ENCODE data around the gene TFCP2.
A peak's percentile ranks its signal among the peaks of the same experiment; 100 is the strongest.
"Not testable (repeated sequence)": the region's sequence is repeated elsewhere in the genome, so short reads cannot be mapped to it uniquely, and the experiment has no call there.

TFCP2 gene

DNA sequence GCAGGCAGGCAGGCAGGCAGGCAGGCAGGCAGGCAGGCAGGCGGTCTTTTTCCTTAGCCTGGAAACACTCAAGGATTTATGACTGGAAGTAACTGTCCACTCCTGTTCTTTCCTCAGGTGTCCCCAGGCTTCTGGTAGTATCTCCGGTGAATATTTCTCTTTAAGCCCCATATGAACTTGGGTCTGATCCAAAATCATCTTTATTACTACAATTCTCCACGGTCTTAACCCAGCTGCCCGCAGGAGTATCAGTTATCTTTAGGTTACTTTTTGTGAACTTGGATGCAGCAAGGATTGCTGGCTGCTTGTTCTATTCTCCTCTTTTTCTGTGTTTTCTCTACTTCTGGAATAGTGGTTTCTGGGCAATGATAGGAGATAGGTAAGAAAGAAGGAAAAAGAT is 92.8 kb downstream of the TFCP2 start:
- DNase-seq: no peak

DNA sequence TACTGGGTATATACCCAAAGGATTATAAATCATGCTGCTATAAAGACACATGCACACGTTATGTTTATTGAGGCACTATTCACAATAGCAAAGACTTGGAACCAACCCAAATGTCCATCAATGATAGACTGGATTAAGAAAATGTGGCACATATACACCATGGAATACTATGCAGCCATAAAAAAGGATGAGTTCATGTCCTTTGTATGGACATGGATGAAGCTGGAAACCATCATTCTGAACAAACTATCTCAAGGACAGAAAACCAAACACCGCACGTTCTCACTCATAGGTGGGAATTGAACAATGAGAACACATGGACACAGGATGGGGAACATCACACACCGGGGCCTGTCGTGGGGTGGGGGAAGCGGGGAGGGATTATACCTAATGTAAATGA is 94.1 kb downstream of the TFCP2 start:
- DNase-seq: not testable (repeated sequence)

DNA sequence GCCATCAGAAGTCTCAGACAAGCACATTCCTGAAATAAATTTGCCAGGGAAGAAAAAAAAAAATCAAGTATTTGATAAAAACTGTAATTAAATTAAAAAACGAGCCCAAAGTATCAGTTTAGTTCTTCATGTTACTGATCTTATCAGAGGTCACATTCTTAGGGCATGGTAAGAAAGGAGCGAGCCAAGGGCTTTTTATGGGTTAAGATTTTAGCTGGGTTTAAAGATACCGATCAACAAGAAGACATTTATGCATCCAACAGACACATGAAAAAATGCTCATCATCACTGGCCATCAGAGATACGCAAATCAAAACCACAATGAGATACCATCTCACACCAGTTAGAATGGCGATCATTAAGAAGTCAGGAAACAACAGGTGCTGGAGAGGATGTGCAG is 94.6 kb downstream of the TFCP2 start:
- not testable (repeated sequence) for DNase-seq

DNA sequence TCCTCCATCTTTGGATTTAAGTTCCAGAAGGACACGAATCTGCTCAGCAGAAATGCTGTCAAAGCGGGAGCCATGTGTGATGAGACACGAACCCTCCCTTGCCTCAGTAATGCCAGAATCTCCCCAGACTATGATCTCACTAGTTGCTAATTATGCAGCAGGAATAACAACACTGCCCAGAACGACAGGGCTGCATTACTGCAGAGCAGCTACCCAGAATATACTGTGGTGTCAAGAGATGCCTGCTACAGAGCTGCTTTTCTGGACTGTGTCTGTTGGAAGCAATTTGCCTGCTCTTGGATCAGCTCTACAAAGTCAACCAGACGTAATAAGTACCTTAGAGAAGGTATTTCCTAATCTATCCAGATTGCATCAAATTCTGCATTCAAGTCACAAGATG is 95.0 kb downstream of the TFCP2 start:
- DNase-seq: no peak

DNA sequence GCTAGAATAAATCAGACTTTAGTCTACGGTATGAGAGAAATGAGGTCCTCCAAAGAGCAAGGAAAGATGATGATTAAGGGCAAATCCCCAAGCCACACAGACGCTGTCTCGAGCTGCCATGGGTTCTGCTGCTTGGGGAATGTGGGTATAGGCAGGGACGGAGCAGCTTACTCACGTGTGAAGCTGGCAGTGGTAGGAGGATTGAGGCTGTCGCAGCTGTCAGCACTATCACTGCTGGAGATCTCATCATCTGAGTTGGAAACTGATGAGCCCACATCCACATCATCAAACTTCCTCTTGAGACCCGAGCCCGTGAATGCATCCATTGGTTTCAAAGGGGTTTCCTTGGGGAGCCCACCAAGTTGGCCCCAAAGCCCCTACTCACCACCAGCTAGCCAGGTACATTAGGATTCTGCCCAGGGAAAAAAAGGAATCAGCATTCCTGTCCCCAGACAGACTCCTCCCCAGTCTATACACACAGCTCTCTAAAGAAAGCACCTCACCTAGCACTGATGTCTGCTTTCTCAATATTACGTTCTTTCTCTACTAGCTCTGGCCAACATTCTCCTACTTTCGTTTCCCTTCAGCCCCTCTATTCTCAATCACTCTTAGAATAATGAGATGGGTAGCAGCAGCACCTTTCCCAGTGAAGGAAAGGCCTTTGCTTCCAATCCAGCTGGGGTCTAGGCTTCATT is 96.6 kb downstream of the TFCP2 start:
- peak; percentile 51 for DNase-seq

DNA sequence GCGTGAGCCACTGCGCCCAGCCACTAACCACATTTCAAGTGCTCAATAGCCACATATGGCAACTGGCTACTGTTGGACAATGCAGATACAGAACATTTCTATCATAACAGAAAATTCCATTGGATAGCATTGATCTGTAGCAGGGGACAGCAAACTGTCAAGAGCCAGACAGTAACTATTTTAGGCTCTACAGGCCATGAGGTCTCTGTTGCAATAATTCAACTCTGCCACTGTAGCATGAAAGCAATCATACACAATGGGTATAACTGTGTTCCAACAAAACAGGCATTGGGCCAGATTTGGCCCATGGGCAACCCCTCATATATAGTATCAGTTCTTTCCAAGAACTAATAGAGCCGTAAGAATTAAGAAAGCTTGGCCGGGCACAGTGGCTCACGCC is 97.5 kb downstream of the TFCP2 start:
- DNase-seq: no peak

DNA sequence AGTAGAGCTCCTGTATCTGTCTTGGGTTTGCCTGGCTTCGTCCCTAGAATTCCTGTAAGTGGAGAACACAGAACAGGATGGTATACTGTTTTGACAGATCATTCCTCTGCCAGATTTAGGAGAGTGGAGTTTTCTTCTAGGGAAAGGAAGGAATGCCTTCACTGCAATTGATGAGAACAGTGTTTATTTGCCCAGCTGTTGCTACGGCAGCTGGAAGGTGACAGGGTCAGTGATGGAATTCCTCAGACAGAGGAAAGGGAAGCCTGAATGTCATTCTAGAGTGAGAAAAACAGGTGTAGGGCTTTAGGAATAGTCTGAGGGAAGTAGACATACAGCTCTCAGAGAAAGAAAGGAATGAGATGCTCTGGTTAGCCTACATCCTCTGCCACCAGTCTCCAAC is 101.3 kb downstream of the TFCP2 start:
- DNase-seq: no peak

DNA sequence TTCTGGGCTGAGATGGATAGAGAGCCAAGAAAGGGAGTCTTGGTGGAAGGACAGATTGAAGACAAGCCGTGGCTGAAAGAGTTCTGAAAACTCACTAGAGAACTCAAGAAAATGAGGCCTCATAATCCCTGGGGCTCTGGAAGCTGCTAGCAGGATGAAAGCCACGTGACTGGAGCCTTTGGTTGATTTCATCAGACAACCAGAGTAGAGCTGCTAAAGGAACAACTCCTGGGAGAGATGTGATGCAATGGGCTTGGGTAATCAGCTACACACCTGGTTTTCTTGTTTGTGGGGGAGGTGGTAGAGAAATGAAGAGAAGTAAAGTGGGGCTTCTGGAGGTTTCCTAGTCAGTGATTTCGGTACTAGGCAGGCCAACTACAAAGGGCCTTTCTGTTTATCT is 102.9 kb downstream of the TFCP2 start:
- DNase-seq: no peak

DNA sequence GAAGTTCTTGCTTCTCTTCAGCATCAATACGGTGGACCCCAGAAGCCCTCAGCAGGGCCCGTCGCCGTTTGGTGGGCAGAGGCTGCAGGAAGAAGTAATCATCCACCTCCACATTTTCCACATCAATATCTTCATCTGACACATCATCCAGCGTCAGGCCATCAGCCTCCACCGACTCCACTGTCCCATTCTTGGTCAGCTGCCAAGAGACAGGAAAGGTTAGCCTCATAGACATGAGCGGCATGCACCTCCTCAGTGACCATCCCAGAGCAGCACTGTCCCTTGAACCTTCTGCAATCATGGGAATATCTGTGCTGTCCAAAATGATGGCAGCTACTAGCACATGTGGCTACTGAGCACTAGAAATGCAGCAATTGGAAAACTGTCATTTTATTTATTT is 105.2 kb downstream of the TFCP2 start:
- no peak for DNase-seq

DNA sequence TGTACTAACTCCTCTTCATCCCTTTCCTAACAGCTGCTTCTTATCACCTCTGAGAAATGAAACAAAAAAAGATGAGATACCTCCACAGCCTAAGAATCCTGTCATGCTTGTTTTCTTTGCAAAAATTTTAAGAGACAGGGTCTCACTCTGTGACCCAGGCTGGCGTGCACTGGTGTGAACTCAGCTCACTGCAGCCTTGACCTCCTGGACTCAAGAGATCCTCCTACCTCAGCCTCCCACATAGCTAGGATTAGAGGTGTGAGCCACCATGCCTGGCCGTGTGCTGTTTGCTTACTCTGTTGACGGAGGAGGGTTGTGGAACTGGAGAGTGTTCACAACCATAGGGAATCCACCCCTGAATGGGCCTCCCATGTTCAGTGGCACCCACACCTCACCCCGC is 105.7 kb downstream of the TFCP2 start:
- no peak for DNase-seq

DNA sequence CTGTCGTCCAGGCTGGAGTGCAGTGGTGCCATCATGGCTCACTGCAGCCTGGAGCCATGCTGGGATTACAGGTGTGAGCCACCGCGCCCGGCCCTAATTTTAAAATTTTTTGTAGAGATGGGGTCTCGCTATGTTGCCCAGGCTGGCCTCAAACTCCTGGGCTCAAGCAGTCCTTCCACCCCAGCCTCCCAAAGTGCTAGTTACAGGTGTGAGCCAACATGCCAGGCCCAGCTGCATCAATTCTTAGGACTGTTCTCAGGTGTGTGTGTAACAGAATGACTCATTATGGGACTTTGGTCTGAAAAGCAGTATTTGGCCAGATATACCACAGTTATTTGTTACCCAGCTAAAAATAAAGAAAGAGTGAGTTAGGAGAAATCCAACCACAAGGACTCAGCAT is 107.4 kb downstream of the TFCP2 start:
- no peak for DNase-seq

DNA sequence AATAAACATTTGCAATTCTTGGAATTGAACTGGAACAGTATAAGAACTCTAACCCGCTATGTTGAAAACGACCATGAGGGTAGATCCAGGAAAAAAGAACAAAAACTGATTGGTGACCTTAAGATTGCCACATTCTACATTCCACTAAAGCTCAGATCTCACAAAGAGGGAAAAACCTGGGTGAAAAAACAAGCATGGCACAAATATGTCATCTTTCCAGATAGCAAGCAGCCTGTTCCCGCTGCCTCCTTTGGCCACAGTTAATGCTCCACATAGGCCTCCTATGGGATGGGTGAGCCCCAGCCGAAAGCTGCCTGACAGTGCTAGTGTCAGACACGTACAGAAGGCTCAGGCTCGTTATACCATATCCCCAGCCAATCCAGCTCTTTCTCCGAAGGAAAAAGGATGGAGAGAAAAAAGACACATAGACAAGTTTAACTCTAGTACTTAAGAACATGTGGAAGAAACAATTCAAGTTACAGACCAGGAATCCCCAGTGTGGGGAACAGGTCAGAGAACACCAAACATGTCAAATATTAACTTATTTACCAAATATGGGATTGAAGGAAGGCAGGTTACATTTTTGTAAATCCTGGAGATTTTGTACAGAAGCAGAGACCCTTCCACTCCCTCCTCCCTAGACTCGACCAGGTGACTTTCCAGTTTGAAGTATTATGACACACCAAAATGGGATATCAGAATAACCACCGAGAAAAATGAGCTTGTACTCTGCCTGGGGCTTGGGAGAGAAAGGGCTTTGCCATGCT is 110.1 kb downstream of the TFCP2 start:
- no peak for DNase-seq

DNA sequence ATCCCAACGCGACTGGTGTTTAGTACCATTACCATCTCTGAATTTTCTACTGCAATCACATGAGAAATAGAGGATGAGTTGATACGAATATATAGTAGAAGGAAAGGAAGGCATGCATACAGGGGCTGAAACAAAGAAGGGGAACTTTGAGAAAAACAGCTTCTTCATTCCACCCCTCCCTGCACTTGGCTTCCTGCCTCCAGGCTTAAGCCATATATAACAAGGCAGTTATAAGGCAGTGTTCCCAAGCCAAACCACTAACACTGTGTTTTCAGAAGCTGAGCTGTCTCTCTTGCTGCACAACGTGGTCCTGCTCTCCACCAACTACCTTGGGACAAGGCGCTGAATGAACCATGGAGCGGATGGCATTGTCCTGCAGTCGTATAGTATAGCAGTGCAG is 113.8 kb downstream of the TFCP2 start:
- DNase-seq: no peak

DNA sequence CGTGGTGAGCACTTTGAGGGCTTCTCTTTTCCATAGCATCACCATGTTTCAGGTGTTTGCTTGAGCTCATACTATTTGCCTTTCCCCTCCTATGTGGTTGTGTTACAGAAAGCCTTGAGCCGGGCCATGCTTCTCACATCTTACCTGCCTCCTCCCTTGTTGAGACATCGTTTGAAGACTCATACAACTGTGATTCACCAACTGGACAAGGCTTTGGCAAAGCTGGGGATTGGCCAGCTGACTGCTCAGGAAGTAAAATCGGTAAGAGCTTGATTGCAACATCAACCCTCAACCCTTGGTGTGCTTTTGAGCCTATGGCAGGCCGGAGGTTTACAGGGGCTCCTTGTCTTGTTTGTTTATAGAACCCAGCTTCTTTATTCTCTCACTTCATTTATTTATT is 116.7 kb downstream of the TFCP2 start:
- DNase-seq: no peak

DNA sequence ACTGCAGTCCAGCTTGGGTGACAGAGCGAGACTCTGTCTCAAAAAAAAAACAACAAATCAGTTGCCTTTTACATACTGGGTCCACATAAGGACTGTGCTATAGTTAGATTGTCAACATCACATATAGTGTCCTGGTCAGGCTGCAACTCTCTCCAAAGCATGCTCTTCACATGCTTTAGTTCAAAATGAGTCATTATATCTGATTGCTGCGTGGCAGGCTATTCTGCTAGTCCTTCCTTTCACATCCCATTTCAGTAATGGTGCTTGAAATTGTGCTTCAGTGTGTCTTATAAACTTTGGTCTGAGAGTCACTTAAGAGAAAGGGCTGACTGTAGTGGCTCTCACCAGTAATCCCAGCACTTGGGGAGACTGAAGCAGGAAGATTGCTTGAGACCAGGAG is 117.9 kb downstream of the TFCP2 start:
- DNase-seq: no peak

DNA sequence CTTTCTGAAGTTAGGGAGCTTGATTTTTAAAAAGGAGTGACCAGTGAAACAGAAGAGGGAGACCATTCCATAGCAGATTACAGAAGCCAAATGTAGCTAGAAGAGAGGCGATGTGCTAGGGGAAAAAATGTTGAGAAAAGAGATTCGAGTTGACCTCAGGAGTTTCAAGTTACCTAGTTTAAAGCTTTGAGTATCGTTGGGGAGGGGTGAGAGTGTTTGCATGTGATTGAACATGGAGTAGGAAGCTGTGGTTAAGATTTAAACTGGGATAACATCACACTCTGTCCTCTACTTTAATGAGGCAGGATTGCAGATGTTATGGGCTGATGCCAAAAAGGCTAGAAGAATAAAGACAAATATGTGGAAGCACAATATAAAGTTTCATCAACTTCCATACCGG is 121.1 kb downstream of the TFCP2 start:
- no peak for DNase-seq

DNA sequence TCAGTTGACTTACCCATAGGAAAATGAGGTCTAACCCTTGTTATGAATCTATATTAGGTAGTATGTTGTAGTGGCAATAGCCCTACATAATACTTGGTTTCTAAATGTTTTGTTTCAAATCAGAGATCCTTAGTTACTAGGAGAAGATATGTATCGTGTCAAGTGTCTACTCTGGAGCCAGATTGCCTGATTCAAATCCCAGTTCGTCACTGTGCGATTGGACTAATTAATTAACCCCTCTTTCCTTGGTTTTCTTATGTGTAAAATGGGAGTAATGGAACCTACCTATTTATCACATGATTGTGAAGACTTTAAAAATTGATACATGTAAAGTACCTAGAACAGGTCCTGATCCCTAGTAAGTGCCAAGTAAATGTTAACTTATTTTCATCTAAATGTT is 123.4 kb downstream of the TFCP2 start:
- DNase-seq: no peak

DNA sequence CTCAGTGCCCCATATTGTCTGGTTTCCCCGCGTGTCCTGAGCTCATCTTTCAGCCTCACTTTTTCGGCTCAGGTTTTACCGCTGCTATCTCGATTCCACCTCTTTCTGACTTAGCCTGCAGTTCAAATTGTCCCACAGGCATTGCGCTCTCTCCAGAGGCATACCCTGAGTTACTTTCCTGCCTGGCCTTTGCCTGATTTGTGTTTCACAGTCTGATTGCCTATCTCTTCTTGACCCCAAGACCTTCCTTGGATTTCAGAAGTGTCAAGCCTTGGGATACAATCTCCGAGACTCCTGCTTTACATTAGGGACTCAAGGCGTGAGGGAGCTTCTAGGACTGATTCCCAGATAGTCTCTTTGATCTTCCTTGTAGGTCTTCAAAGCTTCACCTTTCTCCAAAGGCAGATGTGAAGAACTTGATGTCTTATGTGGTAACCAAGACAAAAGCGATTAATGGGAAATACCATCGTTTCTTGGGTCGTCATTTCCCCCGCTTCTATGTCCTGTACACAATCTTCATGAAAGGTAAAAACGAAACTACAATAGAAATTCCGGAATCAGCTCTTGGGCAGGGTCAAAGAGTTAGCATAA is 124.2 kb downstream of the TFCP2 start:
- no peak for DNase-seq

DNA sequence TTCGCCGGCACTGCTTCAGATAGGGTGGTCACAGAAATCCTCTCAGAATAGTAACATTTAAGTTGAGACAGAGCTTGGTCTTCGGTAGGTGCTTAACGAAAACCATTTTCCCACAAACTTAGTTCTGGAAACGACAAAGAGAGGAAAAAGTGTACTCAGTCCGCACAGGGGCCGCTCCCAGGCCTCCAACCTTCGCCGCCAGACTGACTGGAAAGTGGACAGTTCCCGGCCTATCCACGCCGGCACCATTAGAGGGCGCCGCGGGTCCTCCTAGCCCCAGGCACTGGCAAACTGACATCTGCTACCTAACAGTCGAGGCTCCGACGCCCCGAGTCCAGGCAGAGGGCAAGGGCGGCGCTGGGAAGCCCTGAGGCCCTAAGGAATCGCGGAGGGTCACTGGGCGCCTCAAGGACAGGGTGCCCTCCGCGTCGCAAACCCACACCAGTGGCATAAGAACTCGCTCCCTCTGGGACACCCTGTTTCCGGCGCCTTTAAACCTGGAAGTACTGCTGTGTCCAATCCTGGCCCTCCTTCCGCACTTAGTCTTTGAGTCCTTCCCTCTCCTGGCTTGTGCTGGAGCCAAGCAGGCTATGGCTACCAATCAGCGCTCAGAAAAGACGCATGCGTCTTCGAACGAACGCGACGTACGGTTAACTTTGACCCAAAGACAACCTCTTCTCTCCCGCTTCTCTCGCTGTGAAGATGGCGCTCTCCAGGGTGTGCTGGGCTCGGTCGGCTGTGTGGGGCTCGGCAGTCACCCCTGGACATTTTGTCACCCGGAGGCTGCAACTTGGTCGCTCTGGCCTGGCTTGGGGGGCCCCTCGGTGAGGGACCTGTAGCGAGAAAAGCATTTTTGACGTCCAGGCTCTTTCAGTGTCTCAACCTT is 125.0 kb downstream of the TFCP2 start, which contains the start of gene LETMD1:
TSS of gene LETMD1 (plus strand) at position 673 of the 886 bp plus-strand sequence. CDS start at position 703, 30 bp downstream.
- peak; percentile 92 for DNase-seq
